ENCODE data around the gene TAS2R42.

The TAS2R42 gene

GRCh38 chr12:11186837-11187236 is at the start of gene TAS2R42:
TSS of gene TAS2R42 (minus strand) at chr12:11186937. CDS start at chr12:11186937, 0 bp downstream.
- DNase-seq (ENCODE audit: low read depth) = no peak

DNA sequence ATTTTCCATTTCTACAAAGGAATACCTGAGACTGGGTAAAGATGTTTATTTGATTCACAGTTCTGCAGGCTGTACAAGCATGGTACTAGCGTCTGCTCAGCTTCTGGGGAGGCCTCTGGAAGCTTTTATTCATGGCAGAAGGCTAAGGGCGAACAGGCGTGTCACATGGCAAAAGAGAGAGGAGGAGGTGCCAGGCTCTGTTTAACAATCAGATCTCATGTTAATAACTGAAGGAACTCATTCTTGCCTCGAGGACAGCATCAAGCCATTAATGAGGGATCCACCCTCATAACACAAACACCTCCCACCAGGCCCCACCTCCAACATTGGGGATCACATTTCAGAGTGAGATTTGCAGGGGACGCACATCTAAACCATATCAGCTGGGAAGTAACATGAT is 46.8 kb upstream of the TAS2R42 start:
- DNase-seq (ENCODE audit: low read depth) = no peak

GRCh38 chr12:11228296-11228879 is 41.7 kb upstream of the TAS2R42 start:
- no peak for DNase-seq (ENCODE audit: low read depth)

DNA sequence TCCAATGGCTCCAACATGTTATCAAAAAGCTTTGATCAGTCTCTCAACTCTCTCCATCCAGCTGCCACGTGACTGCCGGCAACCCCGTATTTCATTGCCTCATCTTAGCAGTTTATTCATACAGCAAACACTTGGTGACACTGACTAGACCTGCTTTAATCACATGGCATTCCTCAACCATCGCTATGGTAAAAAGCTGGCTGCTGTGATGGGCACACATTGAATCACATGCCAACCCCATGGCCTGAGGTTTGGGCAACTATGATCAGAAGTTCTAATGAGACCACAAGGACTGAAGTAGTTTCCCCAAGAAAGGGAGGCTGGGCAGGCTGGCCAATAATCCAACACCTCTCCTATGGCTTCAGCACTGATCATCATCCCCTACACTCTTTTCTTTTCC is 40.6 kb upstream of the TAS2R42 start:
- DNase-seq (ENCODE audit: low read depth) = no peak

DNA sequence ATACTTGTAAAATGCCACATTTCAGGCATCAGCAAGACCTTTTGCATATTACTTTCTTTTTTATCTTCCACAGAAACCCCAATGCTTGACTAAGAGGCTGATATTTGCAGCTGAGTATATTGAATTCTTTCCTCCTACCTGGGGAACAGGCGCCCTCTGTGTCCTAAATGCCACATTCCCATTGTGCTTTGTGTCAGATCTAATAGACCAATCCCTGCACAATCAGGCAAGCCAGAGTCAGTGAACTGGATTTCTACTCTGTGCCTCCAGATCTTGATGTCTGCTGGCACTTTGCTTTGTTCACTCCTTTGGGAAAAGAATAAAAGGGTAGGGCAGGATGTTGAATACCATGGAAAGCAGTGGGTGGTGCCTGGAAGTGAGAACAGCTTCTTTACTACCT is 22.4 kb upstream of the TAS2R42 start:
- no peak for DNase-seq (ENCODE audit: low read depth)

DNA sequence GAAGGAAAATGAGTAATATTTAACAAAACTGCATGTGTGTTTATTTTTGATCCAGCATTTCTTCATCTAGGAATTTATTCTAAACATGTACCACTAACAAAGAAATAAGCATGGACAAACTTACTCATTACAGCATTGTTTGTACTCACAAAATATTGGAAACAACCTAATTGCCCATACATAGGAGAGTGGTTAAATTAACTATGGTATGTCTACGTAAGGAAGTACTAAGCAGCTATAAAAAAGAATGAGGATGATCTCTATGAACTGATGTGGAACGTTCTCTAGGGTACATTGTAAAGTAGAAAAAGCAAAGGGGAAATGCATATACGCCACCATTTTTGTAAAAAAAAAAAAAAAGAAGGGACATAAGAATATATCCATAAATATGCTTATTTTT is 17.4 kb upstream of the TAS2R42 start:
- no peak for DNase-seq (ENCODE audit: low read depth)

DNA sequence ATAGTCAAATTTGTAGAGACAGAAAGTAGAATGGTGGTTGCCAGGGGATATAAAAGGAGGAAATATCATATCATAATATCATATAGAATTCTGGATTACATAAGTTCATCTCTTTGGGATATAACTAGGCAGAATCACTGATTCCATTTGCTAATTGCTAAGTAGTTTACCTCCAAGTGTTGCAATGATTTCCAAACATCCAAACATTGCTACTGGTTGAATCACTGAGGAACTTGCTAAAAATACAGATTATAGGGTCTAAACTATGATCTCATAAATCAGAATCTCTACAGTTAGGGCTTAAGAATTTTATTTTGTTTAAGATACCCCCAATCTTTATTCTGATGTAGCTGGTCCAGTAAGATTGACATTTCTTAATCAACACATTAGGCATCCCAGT is 16.1 kb upstream of the TAS2R42 start:
- DNase-seq (ENCODE audit: low read depth) = no peak

DNA sequence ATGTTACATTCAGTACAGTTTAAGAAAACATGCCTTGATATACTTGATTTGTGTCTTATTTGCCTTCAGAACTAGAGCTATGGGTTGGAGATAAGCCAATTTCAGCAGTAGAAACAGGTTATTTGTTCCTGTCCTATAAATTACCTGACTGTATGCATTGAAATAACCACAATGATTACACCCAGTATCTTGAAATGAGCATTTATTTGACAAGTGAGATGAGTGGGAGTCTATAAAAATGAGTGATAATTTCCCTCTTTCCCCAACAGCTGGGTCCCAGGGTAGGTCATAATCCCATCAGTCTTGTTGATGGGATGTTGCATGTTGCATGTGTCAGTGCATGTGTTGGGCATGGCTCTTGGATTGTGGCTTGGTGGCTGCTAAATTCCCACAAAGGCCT is 3.7 kb downstream of the TAS2R42 start:
- no peak for DNase-seq (ENCODE audit: low read depth)

GRCh38 chr12:11182529-11182928 is 4.2 kb downstream of the TAS2R42 start:
- no peak for DNase-seq (ENCODE audit: low read depth)

DNA sequence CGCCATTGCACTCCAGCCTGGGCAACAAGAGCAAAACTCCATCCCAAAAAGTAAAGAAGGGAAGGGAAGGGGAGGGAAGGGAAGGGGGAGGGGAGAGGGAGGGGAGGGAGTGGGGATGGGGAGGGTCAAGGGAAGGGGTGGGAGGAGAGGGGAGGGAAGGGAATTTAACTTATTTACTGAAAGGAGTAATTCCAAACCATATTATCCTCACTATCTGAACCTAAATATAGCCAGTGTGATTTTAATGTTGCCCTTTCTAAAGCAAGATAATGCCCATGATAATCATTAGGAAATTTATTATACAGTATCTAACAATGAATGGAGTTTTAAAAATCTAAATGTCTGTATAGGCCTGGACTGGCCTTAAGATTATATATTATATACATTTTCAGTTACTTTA is 8.5 kb downstream of the TAS2R42 start:
- DNase-seq (ENCODE audit: low read depth) = no peak

DNA sequence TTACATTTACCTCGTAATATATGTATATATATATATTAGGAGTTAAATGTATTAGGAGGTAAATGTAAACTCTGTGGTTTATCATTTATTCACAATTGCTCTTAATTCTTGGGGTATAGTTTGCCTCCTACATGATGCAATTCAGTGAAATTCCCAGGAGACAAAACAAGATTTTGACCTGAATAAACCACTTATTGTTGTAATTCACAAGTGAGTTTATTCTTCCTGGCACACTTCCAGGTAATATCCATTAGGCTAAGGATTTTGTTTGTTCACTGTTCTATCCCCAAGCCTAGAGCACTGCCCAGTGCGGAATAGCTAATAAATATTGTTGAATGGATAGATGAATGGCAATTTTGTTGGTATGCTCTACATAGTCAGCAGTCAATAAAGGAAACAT is 12.7 kb downstream of the TAS2R42 start:
- no peak for DNase-seq (ENCODE audit: low read depth)

- DNase-seq (ENCODE audit: low read depth) = no peak
Observed at GRCh38 chr12:11171969-11172675, 14.6 kb downstream of the TAS2R42 start.

DNA sequence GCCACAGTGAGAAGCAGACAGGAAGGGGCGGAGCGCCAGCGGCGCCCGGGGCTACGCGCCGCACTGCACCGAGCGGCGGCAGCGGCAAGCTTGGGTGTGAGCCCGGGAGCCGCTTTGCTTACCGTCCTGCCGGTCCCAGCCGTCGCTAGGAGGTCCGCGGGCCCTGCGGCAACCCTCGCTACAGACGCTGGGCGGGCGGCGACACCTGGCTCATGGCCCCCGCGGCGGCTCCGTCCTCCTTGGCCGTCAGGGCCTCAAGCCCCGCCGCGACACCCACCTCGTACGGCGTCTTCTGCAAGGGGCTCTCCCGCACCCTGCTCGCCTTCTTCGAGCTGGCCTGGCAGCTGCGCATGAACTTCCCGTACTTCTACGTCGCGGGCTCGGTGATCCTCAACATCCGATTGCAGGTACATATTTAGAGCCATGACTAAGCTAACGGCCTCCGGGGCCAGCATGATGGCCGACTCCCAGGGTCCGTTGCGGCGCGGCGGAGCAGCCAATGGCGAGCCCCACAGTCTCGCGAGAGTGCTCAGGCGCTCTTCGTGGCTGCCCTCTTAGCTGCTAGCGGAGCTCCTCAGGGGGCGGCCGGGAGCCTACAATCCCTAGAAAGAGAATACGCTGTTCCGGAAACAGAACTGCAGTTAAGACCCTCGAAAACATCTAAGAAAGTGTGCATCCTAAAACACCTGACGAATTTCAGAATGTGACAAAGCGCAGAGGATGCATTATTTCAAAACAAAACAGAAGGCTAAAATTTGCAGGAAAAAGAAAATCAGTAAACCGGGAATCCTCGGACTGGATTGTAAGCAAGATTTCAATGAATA is 15.4 kb downstream of the TAS2R42 start, which contains the start of gene SMIM10L1:
Gene SMIM10L1 (plus strand): TSS at position 50 of the 824 bp plus-strand sequence. CDS start 163 bp downstream, at position 213.
- DNase-seq (ENCODE audit: low read depth) = peak; percentile 65

DNA sequence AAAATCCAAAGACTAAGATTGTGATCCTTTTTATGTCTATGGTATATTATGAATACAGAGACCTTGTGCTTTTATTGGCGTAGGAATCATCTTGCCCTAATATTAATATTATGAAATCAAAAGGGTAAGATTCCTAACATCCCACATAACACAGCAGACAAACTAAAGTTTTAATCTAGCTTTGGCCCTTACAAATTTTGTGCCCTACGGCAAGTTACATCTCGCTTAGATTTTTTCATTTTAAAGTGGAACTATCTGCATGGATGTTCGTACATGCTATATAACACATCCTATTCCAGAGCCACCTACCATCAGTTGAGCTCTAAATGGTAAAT is 16.0 kb downstream of the TAS2R42 start:
- no peak for DNase-seq (ENCODE audit: low read depth)

GRCh38 chr12:11166300-11166699 is 20.4 kb downstream of the TAS2R42 start:
- no peak for DNase-seq (ENCODE audit: low read depth)

GRCh38 chr12:11164384-11164783 is 22.4 kb downstream of the TAS2R42 start:
- DNase-seq (ENCODE audit: low read depth) = no peak

- DNase-seq (ENCODE audit: low read depth) = no peak
Observed at GRCh38 chr12:11162502-11162901, 24.2 kb downstream of the TAS2R42 start.

- DNase-seq (ENCODE audit: low read depth) = no peak
Observed at GRCh38 chr12:11158885-11159444, 27.8 kb downstream of the TAS2R42 start.

GRCh38 chr12:11154400-11154925 is 32.3 kb downstream of the TAS2R42 start:
- DNase-seq (ENCODE audit: low read depth) = no peak

DNA sequence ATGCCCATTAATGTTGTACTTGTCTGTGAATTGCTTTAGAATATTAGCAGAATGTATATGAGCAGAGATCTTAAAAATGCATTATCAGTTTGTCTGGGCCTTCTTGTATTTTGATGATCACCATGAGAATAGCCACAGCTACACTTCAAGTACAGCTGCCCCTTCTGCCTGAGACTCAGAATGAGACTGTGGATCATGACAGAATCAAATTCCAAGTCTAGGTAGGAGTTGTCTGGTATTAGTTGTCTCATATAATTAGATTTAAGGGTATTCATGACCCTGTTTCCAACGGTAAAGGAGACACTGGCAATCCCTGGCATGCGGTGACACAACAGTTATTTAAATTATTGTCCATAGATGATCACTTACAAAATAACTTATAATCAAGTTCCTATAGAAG is 34.0 kb downstream of the TAS2R42 start:
- no peak for DNase-seq (ENCODE audit: low read depth)

DNA sequence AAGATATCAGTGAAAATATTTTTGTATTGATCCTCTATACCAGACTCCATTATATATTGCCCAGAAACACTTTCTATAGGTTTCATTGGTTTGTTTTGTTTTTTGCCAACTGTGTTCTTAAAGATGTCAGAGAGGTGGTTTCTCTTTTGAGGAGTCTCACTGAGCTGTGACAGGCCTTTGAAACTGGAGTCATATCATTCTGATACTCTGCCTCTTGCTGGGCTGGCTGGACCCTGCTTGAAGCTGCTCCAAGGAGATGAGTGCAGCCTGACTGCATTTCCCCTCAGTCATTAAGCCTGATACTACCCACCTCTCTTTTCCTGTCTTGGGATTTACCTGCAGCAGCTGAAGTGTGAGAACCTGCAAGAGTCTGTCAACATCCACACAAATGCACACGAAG is 35.9 kb downstream of the TAS2R42 start:
- DNase-seq (ENCODE audit: low read depth) = no peak

- DNase-seq (ENCODE audit: low read depth) = no peak
Observed at GRCh38 chr12:11147420-11147819, 39.3 kb downstream of the TAS2R42 start.

DNA sequence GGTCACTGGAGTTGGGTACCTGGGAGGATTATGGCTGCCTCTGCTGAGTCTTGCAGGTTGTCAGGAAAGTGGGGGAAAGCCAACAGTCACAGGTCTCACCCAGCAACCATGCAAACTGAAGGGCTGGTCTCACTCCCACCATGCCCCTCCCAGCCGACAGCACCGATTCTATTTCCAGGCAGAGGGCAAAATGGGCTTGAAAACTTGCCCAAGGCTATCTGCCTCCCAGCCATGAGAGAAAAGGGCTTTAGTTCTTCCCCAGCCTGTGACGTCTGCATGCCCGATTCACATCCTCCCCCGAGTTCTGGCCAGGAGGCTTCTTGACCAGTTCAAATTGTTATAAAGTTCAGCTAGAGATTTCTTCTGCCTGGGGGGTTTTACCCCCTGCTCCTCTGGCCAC is 42.4 kb downstream of the TAS2R42 start:
- no peak for DNase-seq (ENCODE audit: low read depth)

Measured in stimulated activated CD8-positive, alpha-beta memory T cell treated with anti-CD3 and anti-CD28 coated beads, Interleukin-7, amount 100 ng/mL, for 24 hours (primary cell).